ENCODE results near the gene ST7. TPM values are rescaled to one million over a fixed set of nuclear protein-coding genes. Genes with fewer than 3 reads are reported as not detected.

Gene ST7
- total and polyA plus RNA-seq, 2 of the 13 experiments (the other 11 are each of a cell fraction or from before 2014, with no cell fraction given) = 17.3 to 23.5 TPM

- H3K27ac ChIP-seq (ENCODE audit: extremely low read length, insufficient read depth, low read length) = no peak overlapping the region
- no peaks in the 10 kb centered on the region for H3K27me3 ChIP-seq (ENCODE audit: control insufficient read depth in 1 of 2, insufficient read depth in 2 of 2, low read length in 2 of 2)
- ChIA-PET CTCF (ENCODE audit: low intra/inter-chr PET ratio, low total read pairs) (no interaction called here), POLR2A (no interaction called here)
- no peaks in the 10 kb centered on the region for H3K9me3 ChIP-seq (ENCODE audit: low read length)
- in situ Hi-C loops (cut with HindIII; ENCODE audit: extremely low pct_ligation_motif_present, low pct_unique_long_range_greater_than_20kb) (no loop called here), intact Hi-C loops (cut with micrococcal nuclease; ENCODE audit: unreplicated experiment) (no loop called here)
- no peak for DNase-seq (ENCODE audit: low spot score)
- no peak overlapping the region for H3K4me2 ChIP-seq (ENCODE audit: low read depth, low read length)
- H3K9ac ChIP-seq (ENCODE audit: insufficient read depth, low read depth, low read length) = no peak overlapping the region
- H4K20me1 ChIP-seq (ENCODE audit: insufficient read depth, low read length) = no peaks in the 10 kb centered on the region
- TF ChIP-seq ZXDC (CRISPR knock-in tag; IDR thresholded peaks at IDR 0.05) (no peak), JDP2 (CRISPR knock-in tag; IDR thresholded peaks at IDR 0.05; ENCODE audit: borderline replicate concordance) (no peak), ZKSCAN1 (IDR thresholded peaks at IDR 0.05; ENCODE audit: low read length) (0 out of 2 replicates have a peak, but pooled peaks have one; percentile 48)
- no peaks in the 10 kb centered on the region for H3K79me2 ChIP-seq (ENCODE audit: insufficient read depth, low read length)
- no peaks in the 10 kb centered on the region for H3K36me3 ChIP-seq (replicated peaks in 1 of 2; ENCODE audit: control insufficient read depth in 1 of 2, insufficient read depth in 2 of 2, low read length in 2 of 2)
- no peaks in the 10 kb centered on the region for H3K4me1 ChIP-seq (ENCODE audit: insufficient read depth, low read length)
- no peak overlapping the region for H2AFZ ChIP-seq (ENCODE audit: low read length)
- 97% methylated on average over 2 of the region's 2 CpGs for WGBS (ENCODE audit: low lambda C conversion rate)
- no peak for FAIRE-seq
- ATAC-seq = no peak
- no peak overlapping the region for H3K4me3 ChIP-seq (replicated peaks in 1 of 3; ENCODE audit: insufficient read depth in 1 of 3, low read depth in 2 of 3, low read length in 3 of 3)
- BruUV-seq (replicated peaks) = no TSS peak
Measured at GRCh38 chr7:116998567-116999175, 45.4 kb downstream of the ST7 start.

GRCh38 chr7:116999311-116999710 lies 46.0 kb downstream of the ST7 start:
- Histone ChIP-seq H2AFZ (ENCODE audit: low read length) (no peak overlapping the region), H3K79me2 (ENCODE audit: insufficient read depth, low read length) (no peaks in the 10 kb centered on the region), H3K9me3 (ENCODE audit: low read length) (no peaks in the 10 kb centered on the region), H3K9ac (ENCODE audit: insufficient read depth, low read depth, low read length) (no peak overlapping the region), H3K27ac (ENCODE audit: extremely low read length, insufficient read depth, low read length) (no peak overlapping the region), H3K27me3 (ENCODE audit: control insufficient read depth in 1 of 2, insufficient read depth in 2 of 2, low read length in 2 of 2) (no peaks in the 10 kb centered on the region), H3K4me1 (ENCODE audit: insufficient read depth, low read length) (no peaks in the 10 kb centered on the region), H3K4me3 (replicated peaks in 1 of 3; ENCODE audit: insufficient read depth in 1 of 3, low read depth in 2 of 3, low read length in 3 of 3) (no peak overlapping the region), H3K4me2 (ENCODE audit: low read depth, low read length) (no peak overlapping the region), H4K20me1 (ENCODE audit: insufficient read depth, low read length) (no peaks in the 10 kb centered on the region), H3K36me3 (replicated peaks in 1 of 2; ENCODE audit: control insufficient read depth in 1 of 2, insufficient read depth in 2 of 2, low read length in 2 of 2) (no peaks in the 10 kb centered on the region)
- in situ Hi-C loops (cut with HindIII; ENCODE audit: extremely low pct_ligation_motif_present, low pct_unique_long_range_greater_than_20kb) = no loop called here
- DNase-seq (ENCODE audit: low spot score) (no peak), FAIRE-seq (no peak), ATAC-seq (no peak)
- ChIA-PET CTCF (ENCODE audit: low intra/inter-chr PET ratio, low total read pairs) (no interaction called here), POLR2A (no interaction called here)
- WGBS (ENCODE audit: low lambda C conversion rate) = 87% methylated on average over 1 of the region's 1 CpG
- no peak for TF ChIP-seq ZXDC (CRISPR knock-in tag; IDR thresholded peaks at IDR 0.05)
- TF ChIP-seq ZNF616 (CRISPR knock-in tag; IDR thresholded peaks at IDR 0.05; ENCODE audit: low read depth) = no peak
- TF ChIP-seq TOPORS (CRISPR knock-in tag; IDR thresholded peaks at IDR 0.05) = no peak
- no peak for TF ChIP-seq CBX2 (IDR thresholded peaks at IDR 0.05; ENCODE audit: low read depth, low read length)
- no peak for TF ChIP-seq CBX2 (CRISPR knock-in tag; IDR thresholded peaks at IDR 0.05; ENCODE audit: low read depth)
- no TSS peak for BruUV-seq (replicated peaks)
- intact Hi-C loops (cut with micrococcal nuclease; ENCODE audit: unreplicated experiment) = no loop called here
